Activated naive CD4-positive, alpha-beta T cell treated with Interleukin-2 at 50 U/mL for 16 hours (primary cell): ENCODE measurements around the gene BCL7A.
A peak's percentile ranks its signal among the peaks of the same experiment; 100 is the strongest.
"Not testable (repeated sequence)": the region's sequence is repeated elsewhere in the genome, so short reads cannot be mapped to it uniquely, and the experiment has no call there.

Source experiments
- DNase-seq: peaks from one replicate; pipeline ENCODE4 v3.0.0-alpha.2; 2020

BCL7A gene

GRCh38 chr12:122028165-122028904 lies 6.7 kb downstream of the BCL7A start:
- no peak for DNase-seq

- peak; percentile 54 for DNase-seq
Observed at GRCh38 chr12:122028905-122029560, 7.3 kb downstream of the BCL7A start.

- no peak for DNase-seq
Observed at GRCh38 chr12:122029620-122030423, 8.1 kb downstream of the BCL7A start.

- DNase-seq = no peak
Observed at GRCh38 chr12:122030424-122031035, 8.8 kb downstream of the BCL7A start.

- peak; percentile 62 for DNase-seq
Observed at GRCh38 chr12:122031342-122032216, 9.9 kb downstream of the BCL7A start.

- no peak for DNase-seq
Observed at GRCh38 chr12:122032580-122032979, 10.9 kb downstream of the BCL7A start.

GRCh38 chr12:122035292-122035691 lies 13.6 kb downstream of the BCL7A start:
- no peak for DNase-seq

- no peak for DNase-seq
Observed at GRCh38 chr12:122036153-122036552, 14.5 kb downstream of the BCL7A start.

- no peak for DNase-seq
Observed at GRCh38 chr12:122040579-122041386, 19.1 kb downstream of the BCL7A start.

- DNase-seq = not testable (repeated sequence)
Observed at GRCh38 chr12:122041458-122041857, 19.8 kb downstream of the BCL7A start.

- DNase-seq = no peak
Observed at GRCh38 chr12:122042910-122043309, 21.2 kb downstream of the BCL7A start.

GRCh38 chr12:122043476-122043875 lies 21.8 kb downstream of the BCL7A start:
- no peak for DNase-seq

- no peak for DNase-seq
Observed at GRCh38 chr12:122045262-122045661, 23.6 kb downstream of the BCL7A start.

- no peak for DNase-seq
Observed at GRCh38 chr12:122046145-122046544, 24.5 kb downstream of the BCL7A start.

GRCh38 chr12:122048151-122048550 lies 26.5 kb downstream of the BCL7A start:
- DNase-seq = no peak

GRCh38 chr12:122049827-122050226 lies 28.1 kb downstream of the BCL7A start:
- no peak for DNase-seq

GRCh38 chr12:122050706-122051105 lies 29.0 kb downstream of the BCL7A start:
- DNase-seq = no peak

GRCh38 chr12:122051231-122051876 lies 29.7 kb downstream of the BCL7A start:
- no peak for DNase-seq

- DNase-seq = no peak
Observed at GRCh38 chr12:122052285-122052684, 30.6 kb downstream of the BCL7A start.

GRCh38 chr12:122054842-122055520 lies 33.3 kb downstream of the BCL7A start:
- DNase-seq = no peak
